ENCODE results near the gene GPC6.
"Not testable (repeated sequence)": the region's sequence is repeated elsewhere in the genome, so short reads cannot be mapped to it uniquely, and the experiment has no call there.

The GPC6 gene

DNA sequence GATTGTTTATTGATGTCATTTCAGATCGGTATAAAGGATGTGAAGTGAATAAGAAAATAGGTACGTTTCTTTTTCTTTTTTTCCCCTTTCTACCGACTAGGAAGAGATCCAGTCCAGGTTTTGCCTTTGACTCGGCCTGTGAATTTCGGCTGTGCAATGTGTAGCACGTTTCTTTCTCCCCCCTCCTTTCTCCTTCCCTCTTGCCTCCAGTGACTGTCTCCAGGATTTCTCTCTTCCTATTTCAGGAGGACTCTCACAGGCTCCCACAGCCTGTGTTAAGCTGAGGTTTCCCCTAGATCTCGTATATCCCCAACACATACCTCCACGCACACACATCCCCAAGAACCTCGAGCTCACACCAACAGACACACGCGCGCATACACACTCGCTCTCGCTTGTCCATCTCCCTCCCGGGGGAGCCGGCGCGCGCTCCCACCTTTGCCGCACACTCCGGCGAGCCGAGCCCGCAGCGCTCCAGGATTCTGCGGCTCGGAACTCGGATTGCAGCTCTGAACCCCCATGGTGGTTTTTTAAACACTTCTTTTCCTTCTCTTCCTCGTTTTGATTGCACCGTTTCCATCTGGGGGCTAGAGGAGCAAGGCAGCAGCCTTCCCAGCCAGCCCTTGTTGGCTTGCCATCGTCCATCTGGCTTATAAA lies at the start of gene GPC6:
TSS of gene GPC6 (plus strand) at position 185 of the 657 bp plus-strand sequence.
- peak within 1 kb of the TSS; percentile 35 to 61 (median 44) for H3K4me3 ChIP-seq
- H3K27ac ChIP-seq, result peak within 1 kb of the TSS in 20 of 21 experiments; percentile 0 to 87 (median 68)

DNA sequence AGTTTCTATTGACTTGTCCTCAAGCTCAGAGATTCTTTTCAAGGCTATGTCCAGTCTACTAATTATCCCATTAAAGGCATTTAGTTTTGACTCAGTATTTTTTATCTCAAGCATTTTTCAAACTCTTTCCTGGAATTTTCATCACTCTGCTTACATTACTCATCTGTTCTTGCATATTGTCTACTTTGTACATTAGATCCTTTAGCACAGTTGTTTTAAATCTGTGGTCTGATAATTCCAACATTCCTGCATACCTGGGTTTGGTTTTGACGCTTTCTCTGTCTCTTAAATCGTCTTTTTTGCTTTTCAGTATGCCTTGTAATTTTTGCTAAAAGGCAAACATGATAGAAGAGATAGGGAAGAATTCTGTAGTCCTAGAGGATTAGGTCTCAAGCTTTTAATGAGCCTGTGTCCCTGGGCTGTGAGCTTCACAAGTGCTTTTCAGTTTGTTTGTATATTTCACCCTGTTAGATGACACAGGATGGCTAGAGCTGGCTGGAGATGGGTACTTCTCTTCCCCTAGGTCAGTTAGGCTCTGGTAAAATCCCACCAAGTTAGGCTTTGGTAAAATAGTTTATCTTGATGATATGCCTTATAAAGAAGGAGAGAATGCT lies 46.1 kb upstream of the GPC6 start:
- no peak overlapping the region for H3K4me3 ChIP-seq
- H3K27ac ChIP-seq, result no peak overlapping the region

DNA sequence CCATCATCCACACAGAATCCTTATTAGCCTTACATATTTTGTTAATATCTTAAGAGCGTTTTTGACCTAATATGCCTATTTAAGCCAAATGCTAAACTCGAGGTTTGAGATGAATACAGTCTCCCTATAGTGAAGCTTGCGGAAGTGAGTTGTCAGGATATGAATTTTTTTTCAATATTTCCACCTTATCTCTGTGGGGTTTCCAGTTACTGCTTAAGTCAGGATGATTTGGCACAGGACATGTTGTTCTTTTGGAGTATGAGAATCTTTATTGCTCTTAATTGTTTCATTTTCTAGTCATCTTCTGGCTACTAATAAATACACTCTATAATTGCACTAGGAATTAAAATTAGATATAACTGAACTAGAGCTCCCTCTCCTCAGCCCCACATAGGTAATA lies 44.2 kb upstream of the GPC6 start:
- no peak overlapping the region for H3K27ac ChIP-seq
- no peak overlapping the region for H3K4me3 ChIP-seq

DNA sequence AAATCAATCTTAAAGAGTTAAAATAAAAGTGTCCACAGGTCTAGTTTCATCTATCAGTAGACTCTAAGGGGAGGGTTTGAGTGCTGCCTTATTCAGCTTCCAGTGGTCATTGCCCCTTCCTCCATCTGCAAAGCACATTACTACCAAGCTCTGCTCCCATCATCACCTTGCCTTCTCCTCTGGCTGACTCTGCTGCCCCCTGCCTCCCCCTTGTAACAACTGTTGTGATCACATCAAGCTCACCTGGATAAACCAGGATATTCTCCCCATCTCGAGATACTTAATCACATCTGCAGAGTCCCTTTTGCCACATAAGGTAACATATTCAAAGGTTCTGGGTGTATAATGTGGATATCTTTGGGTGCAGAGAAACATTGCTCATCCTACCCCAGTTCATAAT lies 43.3 kb upstream of the GPC6 start:
- Histone ChIP-seq H3K4me3 (no peak overlapping the region), H3K27ac (no peak overlapping the region)

DNA sequence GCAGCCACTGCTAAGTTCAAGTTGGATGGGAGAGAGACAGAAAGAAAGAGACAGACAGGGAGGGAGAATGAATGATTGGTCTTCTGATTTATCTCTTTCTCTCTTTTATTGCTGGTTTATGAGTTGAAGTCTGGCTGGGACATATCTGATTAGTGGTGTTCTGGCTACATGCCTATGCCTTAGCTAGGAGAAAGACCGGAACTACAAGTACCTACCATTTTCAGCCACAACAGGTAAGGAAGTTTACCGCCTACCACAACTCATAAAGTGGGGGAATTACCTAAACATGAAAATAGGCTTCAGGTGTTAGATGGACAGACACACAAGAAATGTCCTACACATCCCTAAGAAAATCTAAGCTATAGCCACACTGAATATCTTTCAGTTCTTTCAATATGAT lies 36.6 kb upstream of the GPC6 start:
- H3K4me3 ChIP-seq, result no peak overlapping the region

DNA sequence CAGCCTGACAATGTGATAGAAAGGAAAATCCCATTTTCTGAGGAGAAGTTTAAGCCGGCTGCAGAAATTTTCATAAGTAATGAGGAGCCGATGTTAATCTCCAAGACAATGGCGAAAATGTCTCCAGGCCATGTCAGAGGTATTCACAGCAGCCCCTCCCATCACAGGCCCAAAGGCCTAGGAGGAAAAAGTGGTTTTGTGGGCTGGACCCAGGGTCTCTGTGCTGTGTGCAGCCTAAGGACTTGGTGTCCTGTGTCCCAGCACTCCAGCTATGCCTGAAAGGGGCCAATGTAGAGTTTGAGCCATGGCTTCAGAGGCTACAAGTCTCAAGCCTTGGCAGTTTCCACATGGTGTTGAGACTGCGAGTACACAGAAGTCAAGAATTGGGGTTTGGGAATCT lies 32.9 kb upstream of the GPC6 start:
- Histone ChIP-seq H3K27ac (no peak overlapping the region), H3K4me3 (no peak overlapping the region)

More for the DNA sequence above, 36.6 kb upstream of the GPC6 start:
- H3K27ac ChIP-seq, result no peak overlapping the region

DNA sequence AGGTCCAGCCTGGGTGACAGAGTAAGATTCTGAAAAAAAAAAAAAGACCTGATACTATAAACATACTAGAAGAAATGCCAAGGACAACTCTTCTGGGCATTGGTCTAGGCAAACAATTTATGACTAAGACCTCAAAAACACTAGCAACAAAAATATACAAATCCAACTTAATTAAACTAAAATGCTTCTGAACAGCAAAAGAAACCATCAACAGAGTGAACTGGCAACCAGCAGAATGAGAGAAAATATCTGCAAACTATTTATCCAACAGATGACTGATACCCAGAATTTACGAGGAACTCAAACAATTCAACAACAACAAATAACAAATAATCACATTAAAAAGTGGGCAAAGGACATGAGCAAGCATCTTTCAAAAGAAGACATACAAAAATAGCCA lies 26.8 kb upstream of the GPC6 start:
- Histone ChIP-seq H3K4me3 (no peak overlapping the region), H3K27ac (no peak overlapping the region)

DNA sequence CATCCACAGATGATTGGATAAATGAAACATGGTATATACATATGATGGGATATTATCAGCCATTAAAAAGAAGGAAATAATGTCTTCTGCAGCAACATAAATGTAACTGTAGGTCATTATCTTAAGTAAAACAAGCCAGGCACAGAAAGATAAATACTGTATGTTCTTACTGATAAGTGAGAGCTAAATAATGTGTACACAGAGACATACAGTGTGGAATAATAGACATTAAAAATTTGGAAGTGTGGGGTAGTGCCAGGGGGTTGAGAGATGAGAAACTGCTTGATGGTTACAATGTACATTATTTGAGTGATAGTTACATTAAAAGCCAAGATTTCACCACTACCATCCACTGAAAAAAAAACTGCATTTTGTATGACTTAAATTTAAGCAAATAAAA lies 26.0 kb upstream of the GPC6 start:
- Histone ChIP-seq H3K27ac (no peak overlapping the region), H3K4me3 (no peak overlapping the region)

DNA sequence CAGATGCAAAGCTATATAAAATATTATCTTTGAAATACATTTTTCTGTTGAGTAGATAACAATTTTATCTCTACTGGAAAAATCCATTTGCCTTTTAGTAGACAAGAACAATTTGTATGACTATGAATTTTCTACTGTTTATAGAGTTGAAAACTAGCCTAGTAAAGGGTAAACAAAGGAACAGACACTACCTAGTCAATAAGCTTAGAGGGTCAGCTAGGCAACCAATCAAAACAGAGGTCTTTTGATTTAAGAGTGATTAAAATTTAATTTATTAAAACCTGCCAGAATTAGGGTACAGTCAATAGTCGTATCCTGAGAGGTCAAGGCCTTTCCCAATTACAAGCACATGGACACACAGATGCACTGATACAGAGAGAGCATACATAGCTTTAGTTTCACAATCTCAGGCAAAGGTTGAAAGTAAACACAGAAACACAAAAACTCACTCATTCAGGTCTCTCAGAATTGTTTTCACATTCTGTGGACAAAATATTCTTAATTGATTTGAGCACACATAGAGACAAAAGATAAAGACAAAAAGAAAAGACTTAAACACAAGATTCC lies 24.5 kb upstream of the GPC6 start:
- no peak overlapping the region for H3K27ac ChIP-seq
- H3K4me3 ChIP-seq, result no peak overlapping the region

DNA sequence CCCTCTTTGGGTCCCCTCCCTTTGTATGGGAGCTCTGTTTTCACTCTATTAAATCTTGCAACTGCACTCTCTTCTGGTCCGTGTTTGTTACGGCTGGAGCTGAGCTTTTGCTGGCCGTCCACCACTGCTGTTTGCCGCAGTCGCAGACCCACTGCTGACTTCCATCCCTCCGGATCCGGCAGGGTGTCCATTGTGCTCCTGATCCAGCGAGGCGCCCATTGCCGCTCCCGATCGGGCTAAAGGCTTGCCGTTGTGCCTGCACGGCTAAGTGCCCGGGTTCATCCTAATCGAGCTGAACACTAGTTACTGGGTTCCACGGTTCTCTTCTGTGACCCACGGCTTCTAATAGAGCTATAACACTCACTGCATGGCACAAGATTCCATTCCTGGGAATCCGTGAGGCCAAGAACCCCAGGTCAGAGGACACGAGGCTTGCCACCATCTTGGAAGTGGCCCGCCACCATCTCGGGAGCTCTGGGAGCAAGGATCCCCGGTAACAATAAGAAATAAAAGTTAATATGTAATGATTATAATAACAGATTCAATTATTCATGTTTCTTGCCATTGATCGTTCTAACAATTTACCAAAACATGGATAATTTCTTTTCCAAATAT lies 19.7 kb upstream of the GPC6 start:
- not testable (repeated sequence) for H3K4me3 ChIP-seq, H3K27ac ChIP-seq

DNA sequence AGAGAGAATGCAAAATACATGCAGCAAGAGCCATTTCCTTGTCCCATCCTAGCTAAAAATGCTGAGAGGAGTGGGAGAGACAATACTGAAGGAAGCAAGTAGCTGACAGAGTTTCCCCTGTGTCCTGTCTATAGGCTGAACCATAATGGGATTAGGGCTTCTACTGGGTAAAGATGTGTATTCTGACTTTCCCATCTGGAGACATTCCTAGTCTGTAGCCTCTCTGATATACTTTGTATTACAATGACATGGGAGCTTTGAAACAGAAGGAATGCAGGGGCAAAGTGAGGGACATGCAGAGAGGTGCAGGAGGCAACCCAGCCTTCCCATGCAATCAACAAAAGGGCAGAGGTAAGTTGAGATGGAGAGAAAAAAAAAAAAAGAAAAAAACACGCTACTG lies 10.5 kb upstream of the GPC6 start:
- H3K4me3 ChIP-seq, result no peak overlapping the region
- no peak overlapping the region for H3K27ac ChIP-seq

DNA sequence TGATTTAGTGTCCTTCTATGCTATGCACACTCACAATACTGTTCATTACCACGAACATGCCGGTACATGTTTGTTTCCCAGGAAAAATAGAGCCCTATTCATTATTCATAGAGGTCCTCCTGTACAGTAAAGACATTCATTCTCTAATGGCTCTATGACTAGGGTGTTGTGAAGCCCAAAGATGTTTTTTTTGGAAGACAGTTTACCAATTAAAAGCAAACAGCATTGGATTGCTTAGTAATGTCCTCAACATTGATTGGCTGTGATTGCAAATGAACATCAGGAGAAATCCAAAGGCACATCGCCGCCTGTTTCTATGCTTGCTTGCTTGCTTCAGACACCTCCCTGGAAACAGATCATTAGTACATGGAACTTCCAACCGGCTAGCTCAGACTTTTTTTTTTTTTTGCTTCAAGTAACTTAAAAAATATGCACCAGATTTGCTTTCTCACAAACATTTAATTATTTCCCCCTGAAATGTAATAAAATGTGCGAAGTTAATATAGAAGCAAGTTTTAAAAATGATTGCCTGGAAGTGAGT lies 8.8 kb upstream of the GPC6 start:
- H3K27ac ChIP-seq, result no peak overlapping the region
- no peak overlapping the region for H3K4me3 ChIP-seq

DNA sequence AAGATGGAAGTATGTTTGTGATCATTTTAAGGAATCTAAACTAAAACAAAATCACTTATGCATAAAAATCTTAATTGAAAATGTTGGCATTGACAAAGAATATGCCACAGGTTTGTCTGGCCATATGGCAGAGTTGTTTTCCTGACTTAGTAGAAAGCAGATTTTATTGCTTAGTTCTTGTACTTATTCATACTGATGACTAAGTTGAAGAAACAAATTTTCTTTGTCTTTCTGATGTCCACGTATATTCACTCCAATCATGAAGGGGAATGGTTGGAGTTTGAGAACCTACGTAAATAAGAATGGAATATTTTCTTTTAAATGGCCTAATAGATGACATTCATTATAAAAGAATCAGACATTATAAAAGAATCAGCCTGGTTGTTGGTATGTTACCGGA lies 8.0 kb upstream of the GPC6 start:
- H3K4me3 ChIP-seq, result no peak overlapping the region
- no peak overlapping the region for H3K27ac ChIP-seq

DNA sequence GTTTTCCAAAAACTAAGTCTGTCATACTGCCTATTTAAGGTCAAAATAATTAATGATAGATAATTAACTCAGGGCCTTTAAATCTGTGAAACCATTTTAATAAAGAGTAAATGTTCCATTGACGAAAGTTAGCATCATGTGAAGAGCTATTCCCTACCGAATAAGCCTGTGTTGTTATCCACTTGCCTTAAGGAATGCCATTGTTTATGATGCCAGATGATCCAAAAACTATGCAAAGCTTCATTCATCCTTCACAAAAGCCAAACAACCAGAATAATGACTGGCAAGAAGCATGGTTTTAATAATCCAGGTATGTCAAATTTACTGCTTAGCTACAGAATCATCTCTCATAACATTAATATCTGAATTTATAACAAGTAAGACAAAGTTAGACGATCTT lies 6.5 kb upstream of the GPC6 start:
- Histone ChIP-seq H3K27ac (no peak overlapping the region), H3K4me3 (no peak overlapping the region)

DNA sequence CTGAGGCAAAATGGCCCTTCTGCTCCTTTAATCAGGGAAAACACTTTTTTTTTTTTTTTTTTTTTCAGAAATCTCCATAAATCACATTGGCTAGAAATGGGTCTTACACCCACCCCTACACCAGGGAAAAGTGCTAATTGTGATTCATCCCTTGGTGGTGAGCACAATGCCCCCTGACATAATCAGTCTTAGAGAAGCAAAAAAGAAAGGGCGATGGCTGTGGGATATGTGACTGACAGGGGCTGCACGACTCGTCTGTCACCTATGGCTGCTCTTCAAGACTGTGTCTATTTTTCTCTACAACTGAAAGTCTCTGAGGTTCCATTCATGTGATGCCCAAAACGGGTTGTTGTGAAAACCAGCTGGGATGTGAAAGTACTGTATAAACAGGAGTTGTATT lies 3.6 kb upstream of the GPC6 start:
- Histone ChIP-seq H3K27ac (no peak overlapping the region), H3K4me3 (no peak overlapping the region)

DNA sequence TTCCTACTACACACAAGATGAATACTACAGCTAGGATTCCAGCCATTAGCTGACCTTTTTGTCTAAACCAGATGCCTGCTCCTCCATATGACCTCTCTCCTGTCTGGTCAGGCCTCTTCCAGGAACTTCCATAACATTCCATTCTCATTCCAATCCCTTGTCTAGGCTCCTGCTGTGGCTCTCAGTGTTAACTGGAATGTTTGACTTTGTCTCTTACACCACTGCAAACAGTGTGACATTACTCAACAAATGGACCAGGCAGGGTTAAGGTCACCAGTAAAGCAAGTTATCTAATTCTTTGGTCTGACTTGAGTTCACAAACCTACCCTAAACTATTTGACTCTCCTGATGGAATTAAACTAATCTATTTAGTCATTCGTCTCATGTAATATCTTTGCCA lies 2.1 kb upstream of the GPC6 start:
- no peak overlapping the region for H3K4me3 ChIP-seq

DNA sequence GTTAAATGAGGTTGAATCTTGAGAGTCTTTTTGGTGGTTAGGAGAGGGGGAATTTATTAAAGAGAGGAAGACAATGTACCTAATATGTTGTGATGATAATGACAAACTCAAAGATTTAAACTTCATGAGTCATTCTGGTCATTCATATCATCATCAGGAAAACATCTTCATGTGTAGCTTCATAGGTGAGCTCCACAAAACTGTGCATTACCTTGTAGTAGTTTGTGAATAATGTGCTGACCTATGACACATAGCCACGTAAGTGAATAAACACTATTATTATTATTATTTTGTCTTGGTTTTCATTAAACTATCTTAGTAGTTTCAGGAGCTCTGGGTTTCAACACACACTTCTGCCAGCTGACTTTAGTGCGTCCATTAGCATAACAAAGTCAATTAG lies 997 bp upstream of the GPC6 start:
- no peak overlapping the region for H3K4me3 ChIP-seq
- peak overlapping the region in 1 of 21 experiments; percentile 87 for H3K27ac ChIP-seq

More for the DNA sequence above, 2.1 kb upstream of the GPC6 start:
- no peak overlapping the region for H3K27ac ChIP-seq

DNA sequence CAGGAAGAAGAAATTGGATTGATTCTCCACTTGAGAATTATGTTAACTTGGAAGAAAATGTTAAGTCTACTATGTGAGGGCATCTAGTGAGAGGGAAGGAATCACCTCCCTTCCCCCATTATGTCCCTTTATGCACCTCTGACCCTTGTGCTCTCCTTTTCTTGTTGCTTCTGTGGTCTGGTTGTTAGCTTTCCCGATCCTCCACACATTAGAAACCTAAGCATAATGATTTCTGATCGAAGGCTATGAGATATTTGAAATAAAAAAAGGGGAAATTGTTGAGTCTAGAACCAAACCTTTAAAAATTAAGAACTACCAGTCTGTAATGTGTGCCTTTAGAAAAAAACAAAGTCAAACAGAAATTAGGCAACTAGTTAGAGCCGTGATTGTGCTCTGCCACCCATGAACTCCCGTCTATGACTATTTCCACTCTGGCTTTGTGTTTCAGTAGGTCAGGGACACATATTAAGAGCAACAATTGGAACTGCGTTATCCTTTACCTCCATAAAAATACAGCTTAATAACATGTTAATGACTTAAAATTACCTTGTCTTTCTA lies 463 bp upstream of the GPC6 start:
- Histone ChIP-seq H3K4me3 (peak overlapping the region in 5 of 7 experiments; percentile 36 to 61 (median 50)), H3K27ac (peak overlapping the region in 3 of 21 experiments; percentile 53 to 87 (median 64))

DNA sequence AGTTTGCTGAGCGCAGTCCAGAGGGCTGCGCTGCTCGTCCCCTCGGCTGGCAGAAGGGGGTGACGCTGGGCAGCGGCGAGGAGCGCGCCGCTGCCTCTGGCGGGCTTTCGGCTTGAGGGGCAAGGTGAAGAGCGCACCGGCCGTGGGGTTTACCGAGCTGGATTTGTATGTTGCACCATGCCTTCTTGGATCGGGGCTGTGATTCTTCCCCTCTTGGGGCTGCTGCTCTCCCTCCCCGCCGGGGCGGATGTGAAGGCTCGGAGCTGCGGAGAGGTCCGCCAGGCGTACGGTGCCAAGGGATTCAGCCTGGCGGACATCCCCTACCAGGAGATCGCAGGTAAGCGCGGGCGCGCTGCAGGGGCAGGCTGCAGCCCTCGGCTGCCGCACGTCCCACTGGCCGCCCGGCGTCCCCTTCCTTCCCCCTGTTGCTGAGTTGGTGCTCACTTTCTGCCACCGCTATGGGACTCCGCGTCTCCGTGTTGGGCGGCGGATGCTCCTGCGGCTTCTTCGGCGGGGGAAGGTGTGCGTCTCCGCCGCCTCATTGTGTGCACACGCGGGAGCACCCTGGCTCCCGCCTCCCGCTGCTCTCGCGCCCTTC lies 772 bp downstream of the GPC6 start:
- peak overlapping the region in 20 of 21 experiments; percentile 0 to 87 (median 68) for H3K27ac ChIP-seq
- H3K4me3 ChIP-seq, result peak overlapping the region; percentile 35 to 61 (median 44)

Data from skin epidermis (tissue), 12 donors.